Choroid plexus epithelial cell (primary cell): ENCODE data around the gene LASP1.
"Not testable (repeated sequence)": the region's sequence is repeated elsewhere in the genome, so short reads cannot be mapped to it uniquely, and the experiment has no call there.

Experiments
- DNase-seq: peaks from one replicate; pipeline ENCODE4 v3.0.0-alpha.2; 2010; ENCODE audit warnings: low read depth
- H3K4me3 ChIP-seq: 2 replicates; pipeline ENCODE4 v1.5.1; 2011; ENCODE audit warnings: low read depth, mild to moderate bottlenecking, control low read depth, low read length, moderate library complexity
- TF ChIP-seq, protein P1 (sequence below): conservative IDR thresholded peaks from 2 replicates; pipeline ENCODE4 v1.5.1; 2011; ENCODE audit warnings: low read depth, mild to moderate bottlenecking, control low read depth, inconsistent platforms, low read length, moderate library complexity

LASP1 gene

DNA sequence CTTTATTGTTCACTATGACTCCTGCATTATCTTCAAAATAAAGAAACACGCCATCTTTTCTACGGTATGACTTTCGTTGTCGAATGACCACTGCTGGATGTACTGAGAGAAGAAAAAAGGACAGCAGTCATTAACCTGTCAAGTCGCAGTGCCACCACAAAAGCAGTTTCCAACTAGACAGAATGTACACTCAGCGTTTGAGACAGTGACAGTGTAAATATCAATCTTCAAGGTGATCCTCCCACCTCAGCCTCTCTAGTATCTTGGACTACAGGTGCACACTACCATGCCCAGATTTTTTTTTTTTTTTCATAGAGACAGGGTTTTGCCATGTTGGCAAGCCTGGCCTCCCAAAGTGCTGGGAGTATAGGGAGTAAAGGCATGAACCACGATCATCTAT is 19.5 kb upstream of the LASP1 start:
- TF ChIP-seq, protein P1, sequence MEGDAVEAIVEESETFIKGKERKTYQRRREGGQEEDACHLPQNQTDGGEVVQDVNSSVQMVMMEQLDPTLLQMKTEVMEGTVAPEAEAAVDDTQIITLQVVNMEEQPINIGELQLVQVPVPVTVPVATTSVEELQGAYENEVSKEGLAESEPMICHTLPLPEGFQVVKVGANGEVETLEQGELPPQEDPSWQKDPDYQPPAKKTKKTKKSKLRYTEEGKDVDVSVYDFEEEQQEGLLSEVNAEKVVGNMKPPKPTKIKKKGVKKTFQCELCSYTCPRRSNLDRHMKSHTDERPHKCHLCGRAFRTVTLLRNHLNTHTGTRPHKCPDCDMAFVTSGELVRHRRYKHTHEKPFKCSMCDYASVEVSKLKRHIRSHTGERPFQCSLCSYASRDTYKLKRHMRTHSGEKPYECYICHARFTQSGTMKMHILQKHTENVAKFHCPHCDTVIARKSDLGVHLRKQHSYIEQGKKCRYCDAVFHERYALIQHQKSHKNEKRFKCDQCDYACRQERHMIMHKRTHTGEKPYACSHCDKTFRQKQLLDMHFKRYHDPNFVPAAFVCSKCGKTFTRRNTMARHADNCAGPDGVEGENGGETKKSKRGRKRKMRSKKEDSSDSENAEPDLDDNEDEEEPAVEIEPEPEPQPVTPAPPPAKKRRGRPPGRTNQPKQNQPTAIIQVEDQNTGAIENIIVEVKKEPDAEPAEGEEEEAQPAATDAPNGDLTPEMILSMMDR: no peak
- no peak for DNase-seq
- no peak overlapping the region for H3K4me3 ChIP-seq

DNA sequence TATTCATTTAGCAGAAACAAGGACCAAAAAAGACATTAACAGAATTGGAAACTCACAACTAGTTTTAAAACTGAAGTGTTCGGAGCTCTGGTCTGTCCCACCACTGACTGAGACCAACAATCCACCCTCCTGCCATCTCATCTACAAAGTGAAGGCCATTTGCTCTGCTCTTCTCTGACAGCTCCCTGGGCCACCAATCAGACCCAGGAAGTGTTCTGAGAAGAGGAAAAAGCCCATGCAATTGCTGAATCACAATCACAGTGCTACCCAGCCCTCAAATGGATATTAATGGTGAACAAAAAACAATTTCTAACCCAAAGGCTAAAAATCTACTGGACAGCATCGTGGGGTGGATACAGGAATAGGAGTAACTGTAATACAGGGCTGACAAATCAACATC is 18.4 kb upstream of the LASP1 start:
- TF ChIP-seq, protein P1: no peak
- peak; percentile 38 for DNase-seq
- H3K4me3 ChIP-seq: peak overlapping the region; percentile 87

DNA sequence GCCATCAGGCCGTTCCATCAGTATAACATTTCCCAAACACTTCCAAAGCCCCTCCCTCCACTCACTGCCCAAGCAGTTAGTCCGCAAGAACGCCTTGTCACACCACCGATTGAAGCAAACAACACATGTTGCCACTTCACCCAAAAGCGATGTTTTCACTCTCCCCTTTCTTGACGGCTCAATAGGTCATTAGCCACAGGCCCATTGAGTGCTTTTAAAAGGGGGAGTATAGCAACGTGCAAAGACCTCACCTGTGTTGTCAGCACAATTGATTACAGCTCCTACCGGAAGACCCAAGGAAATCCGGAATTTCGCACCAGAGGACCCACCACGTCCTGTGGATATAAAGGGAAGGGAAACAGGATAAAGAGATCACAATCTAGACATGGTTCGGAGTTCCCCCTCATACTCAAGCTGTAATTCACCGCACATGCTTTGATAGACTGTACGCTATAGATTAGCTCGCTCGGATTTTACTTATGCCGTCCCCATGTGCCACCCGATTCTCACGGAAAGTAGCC is 17.0 kb upstream of the LASP1 start:
- peak overlapping the region; percentile 87 for H3K4me3 ChIP-seq
- TF ChIP-seq, protein P1: no peak
- peak; percentile 33 for DNase-seq

GRCh38 chr17:38853292-38854219 is 16.3 kb upstream of the LASP1 start, which contains the start of gene RPL23:
RPL23 (minus strand) TSS chr17:38853721; CDS start chr17:38853710, 11 bp downstream.
- TF ChIP-seq, protein P1: no peak
- peak within 1 kb of the TSS; percentile 87 for H3K4me3 ChIP-seq
- DNase-seq: peak; percentile 98

GRCh38 chr17:38855101-38855714 is 14.7 kb upstream of the LASP1 start:
- peak; percentile 59 for DNase-seq
- H3K4me3 ChIP-seq: not testable (repeated sequence)

- no peak for DNase-seq
- TF ChIP-seq, protein P1: no peak
Observed at GRCh38 chr17:38857271-38857670, 12.6 kb upstream of the LASP1 start.

GRCh38 chr17:38861399-38861843 is 8.4 kb upstream of the LASP1 start:
- peak; percentile 31 for DNase-seq

More at GRCh38 chr17:38857271-38857670, 12.6 kb upstream of the LASP1 start:
- no peak overlapping the region for H3K4me3 ChIP-seq

More at GRCh38 chr17:38861399-38861843, 8.4 kb upstream of the LASP1 start:
- TF ChIP-seq, protein P1: no peak
- no peak overlapping the region for H3K4me3 ChIP-seq
